Activated T-helper 17 cell treated with anti-CD3 and anti-CD28 coated beads, Interleukin-2, amount 50 U/mL, for 72 hours (primary cell): ENCODE data around the gene KAT6B. TPM values are rescaled to one million over a fixed set of nuclear protein-coding genes. Genes with fewer than 3 reads are reported as not detected.
"Not testable (repeated sequence)": the region's sequence is repeated elsewhere in the genome, so short reads cannot be mapped to it uniquely, and the experiment has no call there.

ENCODE experiments used
- ATAC-seq: fragments of 150-1000 bp; cut with Tn5 transposase; replicated peaks from 2 replicates; pipeline ENCODE4 v1.10.0; 2021; ENCODE audit warnings: mild to moderate bottlenecking, moderate library complexity
- H3K27ac Mint-ChIP-seq: one replicate; pipeline ENCODE4 v1.8.0; 2022; ENCODE audit warnings: mixed read lengths
- H3K27me3 Mint-ChIP-seq: one replicate; pipeline ENCODE4 v1.8.0; 2022; ENCODE audit warnings: mixed read lengths
- H3K36me3 Mint-ChIP-seq: one replicate; pipeline ENCODE4 v1.8.0; 2022; ENCODE audit warnings: low read depth, mild to moderate bottlenecking, mixed read lengths
- H3K4me1 Mint-ChIP-seq: one replicate; pipeline ENCODE4 v1.8.0; 2022; ENCODE audit warnings: mixed read lengths
- H3K4me3 Mint-ChIP-seq: one replicate; pipeline ENCODE4 v1.8.0; 2022; ENCODE audit warnings: mild to moderate bottlenecking, mixed read lengths
- H3K9me3 Mint-ChIP-seq: one replicate; pipeline ENCODE4 v1.8.0; 2022; ENCODE audit warnings: mixed read lengths
- total RNA-seq, 2 donors: library from RNA; stranded (reverse); gene quantifications; one replicate each; pipeline ENCODE4 v1.2.3, GENCODE V29; 2022

KAT6B gene
- total RNA-seq = 10 to 100 TPM; 20.5 to 25.9 TPM

- ATAC-seq = peak; percentile 89
- Mint-ChIP-seq H3K27me3 (no peaks in the 10 kb centered on the region), H3K27ac (peak within 1 kb of the TSS; percentile 93), H3K4me1 (peaks cover 34% of the 10 kb centered on the region), H3K4me3 (peak within 1 kb of the TSS; percentile 83), H3K36me3 (peaks cover 7% of the 10 kb centered on the region), H3K9me3 (no peaks in the 10 kb centered on the region)
These were observed at the start of gene KAT6B for GRCh38 chr10:74826142-74827044. Gene KAT6B, plus strand, starts transcription at chr10:74826600. Its CDS starts 16,258 bp downstream, at chr10:74842858.

- Mint-ChIP-seq H3K27ac (no peak overlapping the region), H3K4me3 (no peak overlapping the region), H3K4me1 (no peaks in the 10 kb centered on the region), H3K27me3 (no peaks in the 10 kb centered on the region), H3K9me3 (peaks cover 4% of the 10 kb centered on the region), H3K36me3 (no peaks in the 10 kb centered on the region)
- no peak for ATAC-seq
These were observed 47.8 kb upstream of the KAT6B start for GRCh38 chr10:74778436-74779094.

- not testable (repeated sequence) for H3K4me3 Mint-ChIP-seq, H3K27ac Mint-ChIP-seq, H3K4me1 Mint-ChIP-seq, H3K9me3 Mint-ChIP-seq, H3K27me3 Mint-ChIP-seq, H3K36me3 Mint-ChIP-seq, ATAC-seq
These were observed 44.5 kb upstream of the KAT6B start for GRCh38 chr10:74781870-74782269.

DNA sequence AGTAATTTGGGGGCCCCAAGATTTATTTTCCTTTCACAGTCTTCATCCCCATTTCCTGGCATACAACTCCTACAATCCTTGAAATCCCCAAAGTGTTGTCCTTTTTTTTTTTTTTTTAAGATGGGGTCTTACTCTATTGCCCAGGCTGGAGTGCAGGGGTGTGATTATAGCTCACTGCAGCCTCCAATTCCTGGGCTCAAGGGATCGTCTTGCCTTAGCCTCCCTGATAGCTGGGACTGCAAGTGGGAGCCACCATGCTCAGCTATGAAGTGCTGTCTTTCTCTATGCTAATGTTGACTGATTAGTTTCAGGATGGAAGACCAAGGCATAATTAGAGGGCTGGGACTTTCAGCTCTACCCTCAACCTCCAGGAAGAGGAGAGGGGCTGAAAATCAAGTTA lies 41.9 kb upstream of the KAT6B start:
- no peaks in the 10 kb centered on the region for H3K9me3 Mint-ChIP-seq
- no peaks in the 10 kb centered on the region for H3K36me3 Mint-ChIP-seq
- H3K27me3 Mint-ChIP-seq = no peaks in the 10 kb centered on the region
- H3K4me3 Mint-ChIP-seq = no peak overlapping the region
- H3K27ac Mint-ChIP-seq = no peak overlapping the region
- H3K4me1 Mint-ChIP-seq = no peaks in the 10 kb centered on the region
- ATAC-seq = no peak

DNA sequence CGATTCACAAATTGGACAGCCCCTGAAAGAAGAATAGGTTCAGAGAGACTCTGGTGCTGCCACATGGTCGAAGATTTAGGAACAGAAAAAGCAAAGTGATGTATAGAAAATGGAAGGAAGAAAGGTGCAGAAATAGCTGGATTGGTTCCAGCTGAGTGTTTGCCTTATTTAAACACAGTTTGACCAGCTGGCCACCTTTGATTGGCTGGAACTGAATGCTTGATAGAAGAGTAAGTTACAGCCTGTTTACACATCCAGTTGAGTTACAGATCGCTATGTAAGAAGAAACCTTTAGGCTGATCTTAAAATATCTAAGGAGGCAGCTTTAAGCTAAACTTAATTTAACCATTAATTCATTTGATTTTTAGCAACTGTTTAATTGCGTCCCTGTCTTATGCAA lies 40.3 kb upstream of the KAT6B start:
- Mint-ChIP-seq H3K4me1 (no peaks in the 10 kb centered on the region), H3K36me3 (no peaks in the 10 kb centered on the region), H3K9me3 (no peaks in the 10 kb centered on the region), H3K27me3 (no peaks in the 10 kb centered on the region), H3K4me3 (no peak overlapping the region), H3K27ac (no peak overlapping the region)
- no peak for ATAC-seq

DNA sequence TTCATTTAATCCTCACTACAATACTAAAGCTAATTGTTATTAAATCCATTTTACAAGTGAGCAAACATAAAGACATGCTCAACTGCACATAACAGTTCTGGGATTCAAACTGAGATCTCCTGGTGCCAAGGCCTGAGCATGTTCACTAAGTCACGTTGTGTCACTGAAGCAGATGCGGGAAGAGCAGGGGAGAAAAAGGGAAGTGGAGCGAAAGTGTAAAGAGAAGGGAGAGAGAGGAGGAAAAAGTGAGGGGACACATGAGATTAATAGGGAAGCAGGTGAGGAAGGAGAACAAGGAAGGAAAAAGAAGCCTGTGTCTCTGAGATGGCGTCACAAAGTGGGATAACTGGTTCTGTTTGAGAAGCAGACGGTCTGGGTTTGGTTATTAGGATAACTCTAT lies 38.9 kb upstream of the KAT6B start:
- Mint-ChIP-seq H3K4me1 (no peaks in the 10 kb centered on the region), H3K9me3 (no peaks in the 10 kb centered on the region), H3K4me3 (no peak overlapping the region), H3K27me3 (no peaks in the 10 kb centered on the region), H3K36me3 (no peaks in the 10 kb centered on the region), H3K27ac (no peak overlapping the region)
- no peak for ATAC-seq

DNA sequence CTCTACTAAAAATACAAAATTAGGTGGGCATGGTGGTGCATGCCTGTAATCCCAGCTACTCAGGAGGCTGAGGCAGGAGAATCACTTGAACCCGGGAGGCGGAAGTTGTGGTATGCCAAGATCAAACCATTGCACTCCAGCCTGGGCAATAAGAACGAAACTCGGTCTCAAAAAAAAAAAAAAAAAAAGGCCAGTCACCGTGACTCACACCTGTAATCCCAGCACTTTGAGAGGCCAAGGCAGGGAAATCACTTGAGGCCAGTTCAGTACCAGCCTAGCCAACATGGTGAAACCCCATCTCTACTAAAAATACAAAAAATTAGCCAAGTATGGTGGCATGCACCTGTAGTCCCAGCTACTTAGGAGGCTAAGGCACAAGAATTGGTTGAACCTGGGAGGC lies 34.4 kb upstream of the KAT6B start:
- ATAC-seq, H3K36me3 Mint-ChIP-seq, H3K27ac Mint-ChIP-seq, H3K27me3 Mint-ChIP-seq, H3K9me3 Mint-ChIP-seq, H3K4me3 Mint-ChIP-seq, H3K4me1 Mint-ChIP-seq: not testable (repeated sequence)

DNA sequence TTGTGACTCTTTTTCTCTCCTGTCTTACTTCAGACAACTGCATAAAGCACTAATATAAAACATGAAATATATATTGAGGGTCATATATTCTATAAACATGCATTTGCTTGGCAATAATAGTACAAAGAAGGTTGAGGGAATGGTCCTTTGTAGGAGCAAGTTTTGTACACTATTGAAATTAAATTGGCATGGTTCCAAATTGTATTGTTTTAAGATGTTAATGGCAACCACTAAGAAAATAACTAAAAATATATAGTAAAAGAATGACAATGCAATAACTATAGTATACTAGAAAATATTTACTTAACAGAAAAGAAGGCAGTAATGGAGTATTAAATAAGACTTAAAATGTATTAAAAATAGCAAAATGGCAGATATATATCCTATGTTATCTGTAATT lies 33.7 kb upstream of the KAT6B start:
- no peaks in the 10 kb centered on the region for H3K4me1 Mint-ChIP-seq
- no peaks in the 10 kb centered on the region for H3K27me3 Mint-ChIP-seq
- H3K36me3 Mint-ChIP-seq = no peaks in the 10 kb centered on the region
- no peaks in the 10 kb centered on the region for H3K9me3 Mint-ChIP-seq
- no peak for ATAC-seq
- H3K4me3 Mint-ChIP-seq = no peak overlapping the region
- H3K27ac Mint-ChIP-seq = no peak overlapping the region

GRCh38 chr10:74793240-74793639 lies 33.2 kb upstream of the KAT6B start:
- ATAC-seq, H3K27me3 Mint-ChIP-seq, H3K27ac Mint-ChIP-seq, H3K9me3 Mint-ChIP-seq, H3K4me1 Mint-ChIP-seq, H3K36me3 Mint-ChIP-seq, H3K4me3 Mint-ChIP-seq: not testable (repeated sequence)

DNA sequence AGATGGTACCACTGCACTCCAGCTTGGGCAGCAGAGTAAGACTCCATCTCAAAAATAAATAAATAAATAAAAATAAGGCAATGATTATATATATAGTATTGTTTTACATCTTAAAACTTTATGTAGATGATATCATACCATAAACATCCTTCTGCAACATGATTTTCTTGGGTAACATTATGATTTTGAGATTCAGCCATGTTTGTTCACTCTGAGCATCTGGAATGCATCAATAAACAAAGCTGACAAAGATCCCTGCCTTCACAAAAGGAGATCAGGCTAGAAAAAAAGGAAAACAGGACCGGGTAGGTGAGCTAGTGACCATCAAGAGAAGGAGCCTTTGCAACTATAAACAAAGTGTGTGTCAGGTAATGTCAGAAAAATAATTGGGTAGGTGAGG lies 31.9 kb upstream of the KAT6B start:
- Mint-ChIP-seq H3K4me3 (no peak overlapping the region), H3K27ac (no peak overlapping the region), H3K4me1 (no peaks in the 10 kb centered on the region), H3K36me3 (no peaks in the 10 kb centered on the region), H3K27me3 (no peaks in the 10 kb centered on the region), H3K9me3 (no peaks in the 10 kb centered on the region)
- ATAC-seq = no peak

DNA sequence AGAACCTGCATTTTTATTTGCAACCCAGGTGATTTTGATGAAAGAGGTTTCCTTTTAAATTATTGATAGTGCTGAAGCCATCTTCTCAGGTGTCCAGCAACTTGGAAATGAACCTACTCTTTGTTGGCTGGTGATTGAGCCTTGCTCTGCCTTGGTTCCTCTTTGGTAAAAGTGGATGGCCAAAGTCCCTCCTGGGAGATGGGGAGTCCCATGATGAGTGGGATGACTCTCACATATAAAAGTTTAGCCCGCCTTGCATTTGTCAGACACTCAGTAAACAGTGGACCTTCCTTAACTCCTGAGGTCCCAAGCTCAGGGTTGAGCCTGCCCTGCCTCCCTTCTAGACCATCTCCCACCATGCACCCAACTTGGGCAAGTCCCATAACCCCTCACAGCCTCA lies 28.9 kb upstream of the KAT6B start:
- Mint-ChIP-seq H3K4me3 (no peak overlapping the region), H3K4me1 (no peaks in the 10 kb centered on the region), H3K36me3 (no peaks in the 10 kb centered on the region), H3K27ac (no peak overlapping the region), H3K27me3 (no peaks in the 10 kb centered on the region), H3K9me3 (no peaks in the 10 kb centered on the region)
- no peak for ATAC-seq

- Mint-ChIP-seq H3K36me3 (no peaks in the 10 kb centered on the region), H3K27me3 (no peaks in the 10 kb centered on the region), H3K27ac (peak overlapping the region; percentile 44), H3K9me3 (no peaks in the 10 kb centered on the region), H3K4me1 (no peaks in the 10 kb centered on the region), H3K4me3 (peak overlapping the region; percentile 26)
- ATAC-seq = peak; percentile 98
These were observed 26.6 kb upstream of the KAT6B start for GRCh38 chr10:74799721-74800221.

DNA sequence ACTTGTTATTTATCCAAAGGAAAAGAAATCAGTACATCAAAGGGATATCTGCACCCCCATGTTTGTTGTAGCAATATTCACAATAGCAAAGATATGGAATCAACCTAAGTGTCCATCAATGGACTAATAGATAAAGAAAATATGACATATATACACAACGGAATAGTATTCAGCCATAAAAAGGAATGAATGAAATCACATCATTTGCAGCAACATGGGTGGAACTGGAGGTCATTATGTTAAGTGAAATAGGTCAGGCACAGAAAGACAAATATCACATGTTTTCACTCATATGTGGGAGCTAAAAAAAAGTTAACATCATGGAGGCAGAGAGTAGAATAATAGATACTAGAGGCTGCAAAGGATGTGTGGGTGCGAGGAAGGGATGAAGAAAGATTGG lies 25.0 kb upstream of the KAT6B start:
- H3K4me1 Mint-ChIP-seq = no peaks in the 10 kb centered on the region
- no peak for ATAC-seq

DNA sequence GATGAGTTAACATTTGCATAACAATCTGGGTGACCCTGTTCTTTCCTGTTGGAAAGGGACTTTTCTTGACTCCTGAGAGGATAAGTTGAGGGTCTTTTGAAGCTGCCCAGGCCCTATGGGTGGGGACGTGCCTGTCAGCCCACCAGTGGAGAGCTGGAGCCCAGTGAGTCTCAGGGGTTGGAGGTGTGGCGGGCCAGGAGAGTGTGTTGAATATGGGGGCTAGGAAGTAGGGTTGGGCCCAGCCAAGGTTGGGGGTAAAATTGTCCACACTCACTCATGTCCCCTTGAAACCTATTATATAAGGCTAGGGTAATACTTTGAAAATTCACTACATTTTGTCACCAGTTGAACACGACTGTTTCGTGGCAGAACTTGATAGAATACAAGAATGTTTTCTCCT lies 17.9 kb upstream of the KAT6B start:
- ATAC-seq = no peak
- Mint-ChIP-seq H3K36me3 (no peaks in the 10 kb centered on the region), H3K4me1 (no peaks in the 10 kb centered on the region), H3K27ac (no peak overlapping the region), H3K4me3 (no peak overlapping the region), H3K27me3 (no peaks in the 10 kb centered on the region), H3K9me3 (no peaks in the 10 kb centered on the region)

More for the DNA sequence above, 25.0 kb upstream of the KAT6B start:
- Mint-ChIP-seq H3K4me3 (no peak overlapping the region), H3K27ac (no peak overlapping the region), H3K36me3 (no peaks in the 10 kb centered on the region), H3K27me3 (no peaks in the 10 kb centered on the region), H3K9me3 (no peaks in the 10 kb centered on the region)

DNA sequence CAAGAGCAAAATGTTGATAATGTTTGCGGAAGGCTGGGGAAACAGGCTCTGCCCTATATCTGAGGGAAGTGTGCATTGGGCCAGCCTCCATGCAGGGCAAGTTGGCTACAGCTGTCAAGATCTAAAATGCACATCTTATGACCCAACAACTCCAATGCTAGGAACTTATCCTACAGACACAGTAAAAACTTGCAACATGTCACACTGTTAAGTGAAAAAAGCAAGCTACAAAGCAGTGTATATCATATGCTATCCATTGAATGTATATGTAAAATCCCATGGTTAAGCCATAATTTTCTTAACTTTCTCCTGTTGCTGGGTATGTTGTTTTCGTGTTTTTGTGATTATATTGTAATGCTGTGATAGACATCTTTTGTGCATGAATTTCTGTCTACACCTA lies 16.3 kb upstream of the KAT6B start:
- ATAC-seq = no peak
- no peaks in the 10 kb centered on the region for H3K27me3 Mint-ChIP-seq
- H3K9me3 Mint-ChIP-seq = no peaks in the 10 kb centered on the region
- H3K4me1 Mint-ChIP-seq = no peaks in the 10 kb centered on the region
- no peak overlapping the region for H3K4me3 Mint-ChIP-seq
- no peaks in the 10 kb centered on the region for H3K36me3 Mint-ChIP-seq
- H3K27ac Mint-ChIP-seq = no peak overlapping the region
